Lung (tissue), 12 donors: ENCODE measurements around the gene FOSL1. TPM values are rescaled to one million over a fixed set of nuclear protein-coding genes. Genes with fewer than 3 reads are reported as not detected.

ENCODE experiments used
- ATAC-seq: fragments of 200-7000 bp; cut with Tn5 transposase; one replicate; pipeline ENCODE4 v1.9.1; 2020; ENCODE audit warnings: moderate number of reproducible peaks; ENCODE audit not compliant: insufficient read depth, low FRiP score
- DNase-seq, 3 donors: peaks; one replicate each; pipeline ENCODE4 v3.0.0-alpha.2; 2013 to 2017
- H3K27ac ChIP-seq, 2 donors: one replicate each; pipeline ENCODE4 v1.5.1; 2013; ENCODE audit warnings: mild to moderate bottlenecking in 2 of 2, moderate library complexity in 2 of 2, control low read depth in 1 of 2, inconsistent platforms in 1 of 2, low read depth in 1 of 2, low read length in 1 of 2
- H3K27me3 ChIP-seq, 3 donors: one replicate each; pipeline ENCODE4 v1.5.1; 2013; ENCODE audit warnings: low read length in 2 of 3; ENCODE audit not compliant: control insufficient read depth in 3 of 3, insufficient read depth in 3 of 3
- H3K36me3 ChIP-seq, 4 donors: one replicate each; pipeline ENCODE4 v1.5.1; 2013; ENCODE audit warnings: low read length in 4 of 4, mild to moderate bottlenecking in 1 of 4, moderate library complexity in 1 of 4; ENCODE audit not compliant: control insufficient read depth in 4 of 4, insufficient read depth in 4 of 4
- H3K4me1 ChIP-seq, 5 donors: one replicate each; pipeline ENCODE4 v1.5.1; 2013; ENCODE audit warnings: low read length in 5 of 5, mild to moderate bottlenecking in 2 of 5, moderate library complexity in 1 of 5; ENCODE audit not compliant: control insufficient read depth in 5 of 5, insufficient read depth in 5 of 5
- H3K4me3 ChIP-seq: one replicate; pipeline ENCODE4 v1.5.1; 2013; ENCODE audit warnings: mild to moderate bottlenecking, control low read depth, moderate library complexity
- H3K9ac ChIP-seq, 2 donors: one replicate each; pipeline ENCODE4 v1.5.1; 2013; ENCODE audit warnings: low read length in 2 of 2, control low read depth in 1 of 2; ENCODE audit not compliant: insufficient read depth in 1 of 2
- H3K9me3 ChIP-seq, 4 donors: one replicate each; pipeline ENCODE4 v1.5.1; 2013; ENCODE audit warnings: low read length in 3 of 4, mild to moderate bottlenecking in 1 of 4, moderate library complexity in 1 of 4; ENCODE audit not compliant: control insufficient read depth in 4 of 4, insufficient read depth in 3 of 4
- WGBS, 2 donors: extraction: QIAGEN DNeasy Blood & Tissue Kit; methylation state at CpG; one replicate each; pipeline ENCODE4 v1.1.7; 2013; 5-methylcytosine and 5-hydroxymethylcytosine counted together
- polyA plus RNA-seq, 2 donors: library from polyadenylated mRNA; stranded (reverse); fragments of 200-250 nt; gene quantifications; one replicate each; pipeline ENCODE4 v1.2.1, GENCODE V29; 2013
- total RNA-seq, 2 donors: library from RNA; depleted of rRNA in 1 of 2; stranded (reverse); fragments of >200 nt in 1 of 2; gene quantifications; one replicate each; pipeline ENCODE4 v1.2.1, GENCODE V29; 2014 to 2021
- TF ChIP-seq, protein P1 (sequence below): IDR thresholded peaks from 2 replicates; pipeline ENCODE4 v1.5.1; 2012; ENCODE audit warnings: mild to moderate bottlenecking; ENCODE audit errors: control extremely low read depth, extremely low read depth
- donor health status: control.
- donor health status: control.
- donor health status: Bipolar disorder and iron deficiency.
- donor health status: healthy.
- donor health status: DM: yes; HTN: yes; CAD: no.

The FOSL1 gene
- total and polyA plus RNA-seq, 4 donors = 0.43 to 19.9 (median 15.3) TPM

DNA sequence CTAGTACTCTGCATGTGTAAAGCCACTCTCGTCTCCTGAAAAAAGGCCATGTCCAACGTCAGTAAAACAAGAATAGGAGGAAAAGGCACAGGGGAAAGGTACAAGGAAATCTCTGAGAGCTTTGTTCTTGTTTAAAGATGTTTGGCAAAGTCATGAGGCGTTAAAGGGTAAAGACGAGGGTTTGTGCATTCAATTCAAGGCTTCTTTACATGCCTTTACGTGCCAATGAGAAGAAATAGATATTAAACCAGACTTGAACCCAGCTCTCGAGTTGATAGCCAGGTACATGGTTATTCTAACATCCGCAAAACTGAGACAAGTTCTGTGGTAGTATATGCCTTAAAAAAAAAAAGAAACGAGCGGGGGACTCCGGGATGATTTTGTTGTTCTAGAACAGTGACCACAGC lies 41.5 kb downstream of the FOSL1 start:
- Histone ChIP-seq H3K4me3 (peak overlapping the region; percentile 16), H3K4me1 (peaks cover 0 to 43% (median 20%) of the 10 kb centered on the region in 5 donors), H3K27me3 (no peaks in the 10 kb centered on the region), H3K9ac (peak overlapping the region in 1 of 2 donors; percentile 59), H3K27ac (peak overlapping the region; percentile 96 to 98), H3K9me3 (no peaks in the 10 kb centered on the region), H3K36me3 (peaks cover 20 to 45% (median 36%) of the 10 kb centered on the region in 4 donors)
- whole genome bisulfite sequencing, 2 donors = 1% methylated on average over 10 of the region's 10 CpGs
- DNase-seq = no peak
- no peak for ATAC-seq
- TF ChIP-seq, protein P1, sequence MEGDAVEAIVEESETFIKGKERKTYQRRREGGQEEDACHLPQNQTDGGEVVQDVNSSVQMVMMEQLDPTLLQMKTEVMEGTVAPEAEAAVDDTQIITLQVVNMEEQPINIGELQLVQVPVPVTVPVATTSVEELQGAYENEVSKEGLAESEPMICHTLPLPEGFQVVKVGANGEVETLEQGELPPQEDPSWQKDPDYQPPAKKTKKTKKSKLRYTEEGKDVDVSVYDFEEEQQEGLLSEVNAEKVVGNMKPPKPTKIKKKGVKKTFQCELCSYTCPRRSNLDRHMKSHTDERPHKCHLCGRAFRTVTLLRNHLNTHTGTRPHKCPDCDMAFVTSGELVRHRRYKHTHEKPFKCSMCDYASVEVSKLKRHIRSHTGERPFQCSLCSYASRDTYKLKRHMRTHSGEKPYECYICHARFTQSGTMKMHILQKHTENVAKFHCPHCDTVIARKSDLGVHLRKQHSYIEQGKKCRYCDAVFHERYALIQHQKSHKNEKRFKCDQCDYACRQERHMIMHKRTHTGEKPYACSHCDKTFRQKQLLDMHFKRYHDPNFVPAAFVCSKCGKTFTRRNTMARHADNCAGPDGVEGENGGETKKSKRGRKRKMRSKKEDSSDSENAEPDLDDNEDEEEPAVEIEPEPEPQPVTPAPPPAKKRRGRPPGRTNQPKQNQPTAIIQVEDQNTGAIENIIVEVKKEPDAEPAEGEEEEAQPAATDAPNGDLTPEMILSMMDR = no peak

DNA sequence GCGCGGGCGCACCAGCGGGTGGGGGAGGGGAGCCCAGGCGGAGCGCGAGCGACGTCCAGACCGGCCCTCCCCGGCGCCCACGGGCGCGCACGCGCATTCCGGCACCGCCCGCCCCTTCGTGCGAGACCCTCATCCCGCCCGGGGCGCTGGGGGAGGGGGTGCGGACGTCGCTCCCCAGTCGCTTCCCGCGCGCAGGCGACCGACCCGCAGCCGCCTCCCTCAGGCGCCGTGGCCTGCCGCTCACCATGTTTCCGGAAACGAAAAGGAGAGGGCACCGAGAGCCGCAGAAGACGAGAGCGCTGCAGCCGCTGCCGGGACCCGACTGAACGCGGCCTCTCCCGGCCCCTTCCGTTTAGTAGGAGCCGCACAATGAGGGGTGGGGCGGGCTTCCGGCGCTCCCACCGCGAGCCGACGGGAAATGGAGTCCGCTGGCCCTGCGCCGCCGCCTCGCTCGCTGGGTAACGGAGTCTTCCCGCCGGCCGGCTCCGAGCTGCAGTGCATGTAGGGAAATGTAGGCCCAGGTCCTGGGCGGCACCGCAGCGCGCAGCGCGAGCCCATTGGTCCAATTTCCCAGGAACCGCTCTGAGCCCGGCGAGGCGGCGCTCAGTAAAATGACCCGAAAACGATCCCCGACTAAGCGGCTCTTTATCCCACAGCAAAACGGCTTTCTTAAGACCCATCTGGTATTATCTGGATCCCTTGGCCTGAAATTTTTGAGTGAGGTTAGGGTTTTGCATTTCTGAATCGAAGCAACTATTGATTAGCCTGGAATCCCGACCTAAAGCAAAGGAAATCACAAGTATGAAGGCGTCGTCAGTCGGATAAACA lies 42.1 kb downstream of the FOSL1 start, which contains the start of gene CFL1:
Gene CFL1, minus strand, starts transcription at position 328 of the 828 bp plus-strand sequence. Its CDS starts 81 bp downstream, at position 247.
- Histone ChIP-seq H3K9me3 (no peaks in the 10 kb centered on the region), H3K36me3 (peaks cover 24 to 45% (median 37%) of the 10 kb centered on the region in 4 donors), H3K27me3 (no peaks in the 10 kb centered on the region), H3K27ac (peak within 1 kb of the TSS; percentile 96 to 98), H3K4me3 (peak within 1 kb of the TSS; percentile 97), H3K4me1 (peaks cover 0 to 43% (median 20%) of the 10 kb centered on the region in 5 donors), H3K9ac (peak within 1 kb of the TSS; percentile 8 to 59)
- peak; percentile 79 for ATAC-seq
- TF ChIP-seq, protein P1 = peak; percentile 1
- peak; percentile 98 to 99 (median 99) for DNase-seq
- WGBS, 2 donors = 0% methylated on average over 70 to 92 of the region's 92 CpGs

DNA sequence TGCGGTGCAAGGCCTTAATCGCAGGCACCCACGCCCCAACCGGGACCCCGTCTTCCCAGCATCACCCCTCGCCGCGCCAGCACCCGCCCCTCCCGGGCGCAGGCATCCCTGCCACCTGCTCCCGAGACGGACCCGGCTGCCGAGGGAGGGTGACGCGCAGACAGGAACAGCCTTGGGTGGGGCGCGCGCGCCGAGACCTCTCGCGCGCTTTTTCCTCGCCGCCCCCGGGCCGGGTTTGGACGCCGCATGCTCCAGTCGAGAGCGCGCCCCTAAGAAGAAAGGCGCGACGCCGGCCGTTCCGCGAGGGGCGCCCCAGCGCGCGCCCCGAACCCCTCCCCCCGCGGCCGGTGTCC lies 42.7 kb downstream of the FOSL1 start:
- ATAC-seq = no peak

More for the DNA sequence above, 42.7 kb downstream of the FOSL1 start:
- no peaks in the 10 kb centered on the region for H3K27me3 ChIP-seq
- H3K9ac ChIP-seq = peak overlapping the region in 1 of 2 donors; percentile 8
- peak overlapping the region; percentile 95 to 98 for H3K27ac ChIP-seq
- TF ChIP-seq, protein P1 = no peak
- H3K4me3 ChIP-seq = peak overlapping the region; percentile 97
- peaks cover 24 to 45% (median 31%) of the 10 kb centered on the region in 4 donors for H3K36me3 ChIP-seq
- WGBS, 2 donors = 0% methylated on average over 29 to 49 of the region's 49 CpGs
- no peaks in the 10 kb centered on the region for H3K9me3 ChIP-seq
- no peak for DNase-seq
- peaks cover 0 to 43% (median 20%) of the 10 kb centered on the region in 5 donors for H3K4me1 ChIP-seq
